Measurements from ENCODE around the gene KCMF1. TPM values are rescaled to one million over a fixed set of nuclear protein-coding genes. Genes with fewer than 3 reads are reported as not detected.

Gene KCMF1
- total and polyA plus RNA-seq, 4 donors: 15.8 to 71.0 (median 47.4) TPM

DNA sequence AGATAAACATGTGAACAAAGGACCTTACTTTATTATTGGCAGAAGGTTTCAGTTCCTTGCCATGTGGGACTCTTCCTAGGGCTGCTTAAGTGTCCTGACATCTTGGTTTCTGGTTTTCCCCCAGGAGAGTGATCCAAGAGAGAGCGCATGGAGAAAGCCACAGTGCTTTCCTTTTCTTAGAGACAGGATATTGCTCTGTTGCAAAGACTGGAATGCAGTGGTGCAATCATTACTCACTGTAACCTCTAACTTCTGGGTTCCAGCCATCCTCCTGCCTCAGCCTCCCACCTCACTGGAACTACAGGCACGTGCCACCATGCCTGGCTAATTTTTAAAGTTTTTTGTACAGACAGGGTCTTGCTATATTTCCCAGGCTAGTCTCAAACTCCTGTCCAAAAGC lies 124.1 kb downstream of the KCMF1 start:
- H3K9ac ChIP-seq (ENCODE audit: insufficient read depth in 1 of 2, low read length in 2 of 2): no peak overlapping the region
- TF ChIP-seq, protein P1, sequence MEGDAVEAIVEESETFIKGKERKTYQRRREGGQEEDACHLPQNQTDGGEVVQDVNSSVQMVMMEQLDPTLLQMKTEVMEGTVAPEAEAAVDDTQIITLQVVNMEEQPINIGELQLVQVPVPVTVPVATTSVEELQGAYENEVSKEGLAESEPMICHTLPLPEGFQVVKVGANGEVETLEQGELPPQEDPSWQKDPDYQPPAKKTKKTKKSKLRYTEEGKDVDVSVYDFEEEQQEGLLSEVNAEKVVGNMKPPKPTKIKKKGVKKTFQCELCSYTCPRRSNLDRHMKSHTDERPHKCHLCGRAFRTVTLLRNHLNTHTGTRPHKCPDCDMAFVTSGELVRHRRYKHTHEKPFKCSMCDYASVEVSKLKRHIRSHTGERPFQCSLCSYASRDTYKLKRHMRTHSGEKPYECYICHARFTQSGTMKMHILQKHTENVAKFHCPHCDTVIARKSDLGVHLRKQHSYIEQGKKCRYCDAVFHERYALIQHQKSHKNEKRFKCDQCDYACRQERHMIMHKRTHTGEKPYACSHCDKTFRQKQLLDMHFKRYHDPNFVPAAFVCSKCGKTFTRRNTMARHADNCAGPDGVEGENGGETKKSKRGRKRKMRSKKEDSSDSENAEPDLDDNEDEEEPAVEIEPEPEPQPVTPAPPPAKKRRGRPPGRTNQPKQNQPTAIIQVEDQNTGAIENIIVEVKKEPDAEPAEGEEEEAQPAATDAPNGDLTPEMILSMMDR (IDR thresholded peaks at IDR 0.05; ENCODE audit: control extremely low read depth, extremely low read depth): no peak
- 71 to 74% methylated on average over 2 of the region's 2 CpGs for WGBS, 2 donors
- DNase-seq: no peak
- peaks cover 0 to 2% (median 0%) of the 10 kb centered on the region in 4 donors for H3K9me3 ChIP-seq (ENCODE audit: control insufficient read depth in 4 of 4, insufficient read depth in 3 of 4, low read length in 3 of 4)
- H3K4me1 ChIP-seq (ENCODE audit: control insufficient read depth in 5 of 5, insufficient read depth in 5 of 5, low read length in 5 of 5): no peaks in the 10 kb centered on the region
- no peaks in the 10 kb centered on the region for H3K27me3 ChIP-seq (ENCODE audit: control insufficient read depth in 3 of 3, insufficient read depth in 3 of 3, low read length in 2 of 3)
- no peak for ATAC-seq (ENCODE audit: insufficient read depth, low FRiP score)
- no peak overlapping the region for H3K4me3 ChIP-seq
- H3K36me3 ChIP-seq (ENCODE audit: control insufficient read depth in 4 of 4, insufficient read depth in 4 of 4, low read length in 4 of 4): no peaks in the 10 kb centered on the region
- no peak overlapping the region for H3K27ac ChIP-seq (ENCODE audit: low read depth in 1 of 2, low read length in 1 of 2)

DNA sequence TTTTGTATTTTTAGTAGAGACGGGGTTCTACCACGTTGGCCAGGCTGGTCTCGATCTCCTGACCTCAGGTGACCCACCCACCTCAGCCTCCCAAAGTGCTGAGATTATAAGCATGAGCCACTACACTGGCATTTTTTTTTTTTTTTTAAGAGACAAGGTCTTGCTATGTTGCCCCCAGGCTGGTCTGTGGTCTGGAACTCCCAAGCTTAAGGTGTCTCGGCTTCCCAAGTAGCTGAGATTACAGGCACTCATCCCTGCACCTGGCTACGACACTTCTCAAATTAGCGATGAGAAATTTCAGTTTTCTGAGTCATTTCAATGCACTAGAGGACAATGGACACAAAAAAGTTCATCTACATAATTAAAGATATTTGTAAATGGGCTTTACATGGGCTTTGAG lies 125.7 kb downstream of the KCMF1 start:
- Histone ChIP-seq H3K9ac (ENCODE audit: insufficient read depth in 1 of 2, low read length in 2 of 2) (no peak overlapping the region), H3K27ac (ENCODE audit: low read depth in 1 of 2, low read length in 1 of 2) (no peak overlapping the region), H3K27me3 (ENCODE audit: control insufficient read depth in 3 of 3, insufficient read depth in 3 of 3, low read length in 2 of 3) (no peaks in the 10 kb centered on the region), H3K4me1 (ENCODE audit: control insufficient read depth in 5 of 5, insufficient read depth in 5 of 5, low read length in 5 of 5) (no peaks in the 10 kb centered on the region), H3K4me3 (no peak overlapping the region), H3K9me3 (ENCODE audit: control insufficient read depth in 4 of 4, insufficient read depth in 3 of 4, low read length in 3 of 4) (peaks cover 0 to 2% (median 0%) of the 10 kb centered on the region in 4 donors), H3K36me3 (ENCODE audit: control insufficient read depth in 4 of 4, insufficient read depth in 4 of 4, low read length in 4 of 4) (no peaks in the 10 kb centered on the region)
- WGBS, 2 donors: 83 to 95% methylated on average over 6 of the region's 6 CpGs
- TF ChIP-seq, protein P1 (IDR thresholded peaks at IDR 0.05; ENCODE audit: control extremely low read depth, extremely low read depth): no peak
- DNase-seq: no peak
- ATAC-seq (ENCODE audit: insufficient read depth, low FRiP score): no peak

DNA sequence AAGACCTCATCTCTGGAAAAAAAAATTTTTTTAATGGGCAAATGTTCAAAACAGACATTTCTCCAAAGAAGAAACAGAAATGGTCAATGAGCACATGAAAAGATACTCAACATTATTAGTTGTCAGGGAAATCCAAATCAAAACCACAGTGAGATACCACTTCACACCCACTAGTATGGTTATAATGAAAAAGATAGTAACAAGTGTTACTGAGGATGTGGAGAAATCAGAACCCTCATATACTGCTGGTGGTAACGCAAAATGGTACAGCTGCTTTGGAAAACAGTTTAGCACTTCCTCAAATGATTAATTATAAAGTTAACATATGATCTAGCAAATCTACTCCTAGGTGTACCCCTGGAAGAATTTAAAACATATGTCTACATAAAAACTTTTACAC lies 133.3 kb downstream of the KCMF1 start:
- H3K36me3 ChIP-seq (ENCODE audit: control insufficient read depth in 4 of 4, insufficient read depth in 4 of 4, low read length in 4 of 4): no peaks in the 10 kb centered on the region
- H3K9ac ChIP-seq (ENCODE audit: insufficient read depth in 1 of 2, low read length in 2 of 2): no peak overlapping the region
- DNase-seq (no peak), ATAC-seq (ENCODE audit: insufficient read depth, low FRiP score) (no peak)
- TF ChIP-seq, protein P1 (IDR thresholded peaks at IDR 0.05; ENCODE audit: control extremely low read depth, extremely low read depth): no peak
- no peaks in the 10 kb centered on the region for H3K9me3 ChIP-seq (ENCODE audit: control insufficient read depth in 4 of 4, insufficient read depth in 3 of 4, low read length in 3 of 4)
- no peaks in the 10 kb centered on the region for H3K27me3 ChIP-seq (ENCODE audit: control insufficient read depth in 3 of 3, insufficient read depth in 3 of 3, low read length in 2 of 3)
- H3K4me1 ChIP-seq (ENCODE audit: control insufficient read depth in 5 of 5, insufficient read depth in 5 of 5, low read length in 5 of 5): no peaks in the 10 kb centered on the region
- WGBS, 2 donors: 79 to 88% methylated on average over 1 of the region's 1 CpG
- H3K27ac ChIP-seq (ENCODE audit: low read depth in 1 of 2, low read length in 1 of 2): no peak overlapping the region
- H3K4me3 ChIP-seq: no peak overlapping the region

DNA sequence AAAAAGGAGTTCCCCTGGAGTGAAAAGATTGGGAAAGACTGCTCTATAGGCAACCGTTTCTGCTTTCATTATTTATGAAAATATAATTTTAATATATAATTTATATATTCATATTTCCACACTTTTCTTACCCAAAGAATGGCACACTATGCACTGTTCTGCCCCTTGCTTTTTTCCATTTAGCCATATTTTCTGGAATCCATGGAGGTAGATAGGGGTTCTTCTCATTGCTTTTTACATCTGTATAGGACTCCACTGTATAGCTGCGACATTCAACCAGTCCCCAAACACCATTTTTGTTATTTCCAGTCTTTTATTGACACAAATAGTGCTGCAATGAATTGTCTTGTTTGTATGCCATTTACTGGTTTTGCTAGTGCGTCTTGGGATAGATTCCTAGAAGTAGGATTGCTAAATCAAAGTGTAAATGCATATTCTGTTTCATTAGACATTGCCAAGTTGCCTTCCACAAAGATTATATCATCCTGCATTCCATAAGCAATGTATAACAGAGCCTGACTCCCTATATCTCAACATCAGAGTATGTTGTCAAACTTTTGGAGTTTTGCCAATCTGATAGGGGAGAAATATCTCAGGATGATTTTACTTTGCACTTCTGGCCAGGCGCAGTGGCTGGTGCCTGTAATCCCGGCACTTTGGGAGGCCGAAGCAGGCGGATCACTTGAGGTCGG lies 135.7 kb downstream of the KCMF1 start:
- ATAC-seq (ENCODE audit: insufficient read depth, low FRiP score) (no peak), DNase-seq (peak in 1 of 3 donors; percentile 57)
- WGBS, 2 donors: 53 to 72% methylated on average over 8 of the region's 8 CpGs
- TF ChIP-seq, protein P1 (IDR thresholded peaks at IDR 0.05; ENCODE audit: control extremely low read depth, extremely low read depth): no peak
- Histone ChIP-seq H3K9me3 (ENCODE audit: control insufficient read depth in 4 of 4, insufficient read depth in 3 of 4, low read length in 3 of 4) (no peaks in the 10 kb centered on the region), H3K9ac (ENCODE audit: insufficient read depth in 1 of 2, low read length in 2 of 2) (no peak overlapping the region), H3K27me3 (ENCODE audit: control insufficient read depth in 3 of 3, insufficient read depth in 3 of 3, low read length in 2 of 3) (no peaks in the 10 kb centered on the region), H3K27ac (ENCODE audit: low read depth in 1 of 2, low read length in 1 of 2) (no peak overlapping the region), H3K36me3 (ENCODE audit: control insufficient read depth in 4 of 4, insufficient read depth in 4 of 4, low read length in 4 of 4) (no peaks in the 10 kb centered on the region), H3K4me3 (no peak overlapping the region), H3K4me1 (ENCODE audit: control insufficient read depth in 5 of 5, insufficient read depth in 5 of 5, low read length in 5 of 5) (no peaks in the 10 kb centered on the region)
